ENCODE results near the gene KRTAP4-9.
"Not testable (repeated sequence)": the region's sequence is repeated elsewhere in the genome, so short reads cannot be mapped to it uniquely, and the experiment has no call there.

KRTAP4-9 gene

GRCh38 chr17:41111151-41111885 lies 6.1 kb downstream of the KRTAP4-9 start:
- TF ChIP-seq EZH2 (optimal IDR thresholded peaks at IDR 0.05; ENCODE audit: low read depth, low read length) (no peak), CTCF (IDR thresholded peaks at IDR 0.05; ENCODE audit: low read length) (no peak), EZH2phosphoT487 (IDR thresholded peaks at IDR 0.05; ENCODE audit: low read length) (no peak)
- Histone ChIP-seq H3K4me1 (ENCODE audit: low read length) (no peaks in the 10 kb centered on the region), H3K36me3 (replicated peaks; ENCODE audit: insufficient read depth, low read length) (no peaks in the 10 kb centered on the region), H3K27ac (ENCODE audit: low read length) (no peak overlapping the region), H3K27me3 (replicated peaks; ENCODE audit: insufficient read depth, low read length) (no peaks in the 10 kb centered on the region), H3K9me2 (replicated peaks; ENCODE audit: insufficient read depth, low read length) (no peaks in the 10 kb centered on the region), H3K4me3 (ENCODE audit: low read length) (no peak overlapping the region), H3K9ac (ENCODE audit: low read length) (no peak overlapping the region), H3K9me3 (replicated peaks; ENCODE audit: insufficient read depth, low read length) (no peaks in the 10 kb centered on the region), H3F3A (ENCODE audit: insufficient read depth, low read length) (no peaks in the 10 kb centered on the region), H4K20me1 (ENCODE audit: insufficient read depth, low read length) (no peaks in the 10 kb centered on the region), H2AFZ (ENCODE audit: low read length) (no peak overlapping the region), H3K79me2 (ENCODE audit: low read length) (no peaks in the 10 kb centered on the region), H3K4me2 (ENCODE audit: low read depth, low read length) (no peak overlapping the region)
- no peak for DNase-seq

GRCh38 chr17:41116297-41116696 lies 11.1 kb downstream of the KRTAP4-9 start:
- H3K4me1 ChIP-seq (ENCODE audit: low read length), result no peaks in the 10 kb centered on the region
- no peaks in the 10 kb centered on the region for H4K20me1 ChIP-seq (ENCODE audit: insufficient read depth, low read length)
- H2AFZ ChIP-seq (ENCODE audit: low read length), result no peak overlapping the region

GRCh38 chr17:41117846-41118386 lies 12.7 kb downstream of the KRTAP4-9 start, which contains the start of gene KRTAP4-11:
TSS of gene KRTAP4-11 (minus strand) at chr17:41118373. CDS start at chr17:41118315, 58 bp downstream.
- H3K27me3 ChIP-seq (replicated peaks; ENCODE audit: insufficient read depth, low read length); H3K4me3 ChIP-seq (ENCODE audit: low read length); H3K9me3 ChIP-seq (replicated peaks; ENCODE audit: insufficient read depth, low read length); H3K36me3 ChIP-seq (replicated peaks; ENCODE audit: insufficient read depth, low read length); H2AFZ ChIP-seq (ENCODE audit: low read length); DNase-seq; H3K9me2 ChIP-seq (replicated peaks; ENCODE audit: insufficient read depth, low read length); H3K4me2 ChIP-seq (ENCODE audit: low read depth, low read length); H3K79me2 ChIP-seq (ENCODE audit: low read length); H3K9ac ChIP-seq (ENCODE audit: low read length); H3K4me1 ChIP-seq (ENCODE audit: low read length); H3F3A ChIP-seq (ENCODE audit: insufficient read depth, low read length); H4K20me1 ChIP-seq (ENCODE audit: insufficient read depth, low read length); H3K27ac ChIP-seq (ENCODE audit: low read length): not testable (repeated sequence)

More at GRCh38 chr17:41116297-41116696, 11.1 kb downstream of the KRTAP4-9 start:
- no peak overlapping the region for H3K27ac ChIP-seq (ENCODE audit: low read length)
- H3K9me3 ChIP-seq (replicated peaks; ENCODE audit: insufficient read depth, low read length), result no peaks in the 10 kb centered on the region
- no peak for DNase-seq
- H3K79me2 ChIP-seq (ENCODE audit: low read length), result no peaks in the 10 kb centered on the region
- no peaks in the 10 kb centered on the region for H3K27me3 ChIP-seq (replicated peaks; ENCODE audit: insufficient read depth, low read length)
- H3K4me3 ChIP-seq (ENCODE audit: low read length), result no peak overlapping the region
- H3F3A ChIP-seq (ENCODE audit: insufficient read depth, low read length), result no peaks in the 10 kb centered on the region
- TF ChIP-seq EZH2phosphoT487 (IDR thresholded peaks at IDR 0.05; ENCODE audit: low read length), result no peak
- H3K9me2 ChIP-seq (replicated peaks; ENCODE audit: insufficient read depth, low read length), result no peaks in the 10 kb centered on the region
- H3K4me2 ChIP-seq (ENCODE audit: low read depth, low read length), result no peak overlapping the region
- H3K36me3 ChIP-seq (replicated peaks; ENCODE audit: insufficient read depth, low read length), result no peaks in the 10 kb centered on the region
- no peak overlapping the region for H3K9ac ChIP-seq (ENCODE audit: low read length)

GRCh38 chr17:41118721-41119120 lies 13.5 kb downstream of the KRTAP4-9 start:
- Histone ChIP-seq H3K4me2 (ENCODE audit: low read depth, low read length) (no peak overlapping the region), H3K9me2 (replicated peaks; ENCODE audit: insufficient read depth, low read length) (no peaks in the 10 kb centered on the region), H3K9me3 (replicated peaks; ENCODE audit: insufficient read depth, low read length) (no peaks in the 10 kb centered on the region), H3F3A (ENCODE audit: insufficient read depth, low read length) (no peaks in the 10 kb centered on the region), H3K4me3 (ENCODE audit: low read length) (no peak overlapping the region), H3K79me2 (ENCODE audit: low read length) (no peaks in the 10 kb centered on the region), H2AFZ (ENCODE audit: low read length) (no peak overlapping the region), H3K9ac (ENCODE audit: low read length) (no peak overlapping the region), H3K4me1 (ENCODE audit: low read length) (no peaks in the 10 kb centered on the region), H4K20me1 (ENCODE audit: insufficient read depth, low read length) (no peaks in the 10 kb centered on the region), H3K27ac (ENCODE audit: low read length) (no peak overlapping the region), H3K27me3 (replicated peaks; ENCODE audit: insufficient read depth, low read length) (no peaks in the 10 kb centered on the region), H3K36me3 (replicated peaks; ENCODE audit: insufficient read depth, low read length) (no peaks in the 10 kb centered on the region)
- TF ChIP-seq EZH2 (optimal IDR thresholded peaks at IDR 0.05; ENCODE audit: low read depth, low read length) (no peak), CTCF (IDR thresholded peaks at IDR 0.05; ENCODE audit: low read length) (no peak), EZH2phosphoT487 (IDR thresholded peaks at IDR 0.05; ENCODE audit: low read length) (no peak)
- DNase-seq, result no peak

- H2AFZ ChIP-seq (ENCODE audit: low read length); H3K9ac ChIP-seq (ENCODE audit: low read length); H3K4me2 ChIP-seq (ENCODE audit: low read depth, low read length); H3K27me3 ChIP-seq (replicated peaks; ENCODE audit: insufficient read depth, low read length); H4K20me1 ChIP-seq (ENCODE audit: insufficient read depth, low read length); H3K9me3 ChIP-seq (replicated peaks; ENCODE audit: insufficient read depth, low read length); H3K36me3 ChIP-seq (replicated peaks; ENCODE audit: insufficient read depth, low read length); H3K27ac ChIP-seq (ENCODE audit: low read length); H3F3A ChIP-seq (ENCODE audit: insufficient read depth, low read length); DNase-seq; H3K79me2 ChIP-seq (ENCODE audit: low read length); H3K4me1 ChIP-seq (ENCODE audit: low read length); H3K4me3 ChIP-seq (ENCODE audit: low read length); H3K9me2 ChIP-seq (replicated peaks; ENCODE audit: insufficient read depth, low read length): not testable (repeated sequence)
Measured at GRCh38 chr17:41119696-41120690, 14.8 kb downstream of the KRTAP4-9 start.

Data from MM.1S (cell line).